ENCODE results near the gene PRX.

PRX gene

DNA sequence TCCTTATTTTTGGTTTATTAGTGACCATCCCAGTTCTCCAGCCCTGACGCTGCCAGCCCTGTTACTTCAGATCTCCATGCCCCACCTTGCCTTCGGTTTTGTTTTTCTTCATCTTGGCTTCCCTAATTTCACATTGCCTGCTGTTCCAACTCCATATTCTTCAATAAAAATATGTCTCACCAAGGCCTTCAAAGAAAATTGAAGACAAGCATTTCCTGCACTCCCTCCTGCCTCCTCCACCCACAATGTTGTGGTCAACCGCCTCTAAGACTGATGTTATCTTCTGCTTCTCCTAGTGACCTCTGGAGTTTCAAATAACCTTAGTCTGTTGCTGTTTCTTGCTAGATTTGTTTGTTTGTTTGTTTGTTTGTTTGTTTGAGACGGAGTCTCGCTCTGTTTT lies 50.1 kb downstream of the PRX start:
- no peak for DNase-seq (ENCODE audit: low spot score)

GRCh38 chr19:40362160-40362559 lies 51.0 kb downstream of the PRX start:
- no peak for DNase-seq (ENCODE audit: low spot score)

DNA sequence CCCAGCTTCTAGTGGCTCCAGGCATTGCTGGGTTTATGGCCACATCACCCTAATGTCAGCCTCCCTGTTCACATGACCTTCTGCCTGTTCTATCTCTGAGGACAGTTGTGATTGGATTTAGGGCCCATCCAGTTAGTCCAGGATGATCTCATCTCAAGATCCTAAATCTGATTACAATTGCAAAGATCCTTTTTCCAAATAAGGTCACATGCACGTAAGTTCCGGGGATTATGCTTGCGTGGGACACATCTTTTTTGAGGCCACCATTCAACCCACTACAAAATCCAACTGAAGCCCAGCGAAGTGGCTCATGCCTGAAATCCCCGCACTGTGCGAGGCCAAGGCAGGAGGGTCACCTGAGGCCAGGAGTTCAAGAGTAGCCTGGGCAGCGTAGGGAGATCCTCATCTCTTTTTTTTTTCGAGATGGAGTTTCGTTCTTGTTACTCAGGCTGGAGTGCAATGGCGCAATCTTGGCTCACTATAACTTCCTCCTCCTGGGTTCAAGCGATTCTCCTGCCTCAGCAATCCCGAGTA lies 52.4 kb downstream of the PRX start:
- DNase-seq (ENCODE audit: low spot score), result no peak

- DNase-seq (ENCODE audit: low spot score), result no peak
Measured at GRCh38 chr19:40360020-40360707, 53.0 kb downstream of the PRX start.

- no peak for DNase-seq (ENCODE audit: low spot score)
Measured at GRCh38 chr19:40358773-40359172, 54.4 kb downstream of the PRX start.

DNA sequence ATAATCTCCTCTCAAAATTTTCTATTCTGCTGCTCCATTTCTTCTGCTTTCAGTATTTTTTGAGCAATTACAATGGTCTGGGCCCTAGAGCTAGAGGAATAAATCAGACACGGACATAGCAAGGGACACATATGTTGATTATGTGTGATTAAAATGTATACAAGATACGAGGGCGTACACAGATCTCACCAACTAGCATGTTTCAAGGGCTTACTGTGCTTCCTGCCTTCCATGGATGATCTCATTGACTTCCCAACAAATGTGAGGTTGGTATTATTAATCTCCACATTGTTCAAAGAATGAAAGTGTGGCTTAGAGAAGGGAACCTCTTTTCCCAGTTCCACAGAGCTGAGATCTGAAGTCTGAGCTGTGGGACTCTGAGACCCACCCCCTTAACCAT lies 55.5 kb downstream of the PRX start:
- no peak for DNase-seq (ENCODE audit: low spot score)

DNA sequence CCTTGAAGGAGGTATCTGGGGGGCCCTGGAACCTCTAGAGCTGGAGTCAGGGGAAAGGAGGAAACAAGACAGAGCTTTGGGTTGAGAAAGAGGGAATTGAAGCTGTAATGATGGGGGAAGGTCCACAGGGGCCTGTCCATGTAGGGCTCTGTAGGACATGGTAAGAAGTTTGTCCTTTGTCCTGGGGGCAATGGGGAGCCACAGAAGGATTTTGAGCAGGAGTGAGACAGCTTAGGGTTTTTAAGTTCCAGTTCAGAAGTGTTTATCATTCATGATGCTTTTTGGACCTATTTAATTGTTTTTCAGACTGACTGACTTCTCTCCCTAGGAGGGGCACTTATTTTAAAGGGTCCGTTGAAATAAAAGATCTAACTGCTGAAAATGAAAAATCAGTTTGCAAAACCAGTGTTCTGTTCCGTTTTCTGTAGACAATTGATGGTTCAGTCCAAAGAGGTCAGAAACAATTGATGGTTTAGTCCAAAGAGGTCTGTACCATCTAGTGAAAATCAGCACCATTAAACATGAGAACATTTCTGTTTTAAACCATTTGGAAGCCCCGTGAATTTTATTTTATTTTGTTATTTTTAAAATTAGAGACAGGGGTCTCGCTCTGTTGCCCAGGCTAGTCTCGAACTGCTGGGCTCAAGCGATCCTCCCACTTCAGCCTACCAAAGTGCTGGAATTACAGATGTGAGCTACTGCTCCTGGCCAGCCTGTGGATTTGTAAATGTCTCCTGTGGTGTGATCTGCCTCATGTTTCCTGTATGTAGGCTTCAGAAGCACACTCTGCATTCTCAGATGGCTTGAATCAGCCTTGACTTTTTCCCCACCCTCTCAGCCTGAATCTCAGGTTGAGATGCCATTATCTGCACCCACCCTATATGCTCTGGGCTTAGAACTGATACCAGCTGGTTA lies 56.2 kb downstream of the PRX start:
- DNase-seq (ENCODE audit: low spot score), result no peak

GRCh38 chr19:40355975-40356680 lies 57.0 kb downstream of the PRX start:
- DNase-seq (ENCODE audit: low spot score), result no peak

GRCh38 chr19:40348961-40349507 lies 64.1 kb downstream of the PRX start:
- DNase-seq (ENCODE audit: low spot score), result peak; percentile 36

- peak; percentile 100 for DNase-seq (ENCODE audit: low spot score)
Measured at GRCh38 chr19:40348125-40348913, 64.9 kb downstream of the PRX start, which contains the start of the genes C19orf47 and PLD3. Gene C19orf47 (minus strand): TSS chr19:40348397. CDS start chr19:40341857, 6,540 bp downstream. Gene PLD3 (plus strand): TSS chr19:40348695. CDS start chr19:40366484, 17,789 bp downstream.

DNA sequence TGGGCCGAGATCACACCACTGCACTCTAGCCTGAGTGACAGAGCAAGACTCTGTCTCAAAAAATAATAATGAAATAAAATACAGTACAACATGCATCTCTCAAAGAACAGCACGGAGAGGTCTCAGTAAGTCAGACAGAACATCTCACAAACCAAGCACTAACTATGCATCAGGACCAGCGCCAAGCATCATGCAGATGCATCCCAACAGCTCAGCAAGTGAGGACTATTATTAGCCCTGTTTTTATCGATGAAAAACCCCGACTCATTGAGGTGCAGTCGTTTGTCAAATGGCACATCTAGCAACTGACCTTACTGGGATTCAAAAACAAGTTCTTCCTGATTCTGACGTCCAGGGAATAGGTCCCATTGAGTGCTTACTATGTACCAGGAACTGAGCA lies 68.8 kb downstream of the PRX start:
- no peak for DNase-seq (ENCODE audit: low spot score)

All from iPS-NIHi11 (cell line).